Parathyroid adenoma (tissue), 2 donors: Measurements from ENCODE around the gene TMEM205.

Experiments
- H2AFZ ChIP-seq: fragments of 300-600 bp; sonication (generic); one replicate; pipeline ENCODE4 v1.7.0; 2017; ENCODE audit warnings: antibody characterized with exemption, mild to moderate bottlenecking
- H3K27ac ChIP-seq: fragments of 300-600 bp; sonication (generic); one replicate; pipeline ENCODE4 v1.7.0; 2017
- H3K27me3 ChIP-seq: fragments of 300-600 bp; sonication (generic); one replicate; pipeline ENCODE4 v1.7.0; 2017; ENCODE audit warnings: low read length; ENCODE audit not compliant: control insufficient read depth, insufficient read depth
- H3K36me3 ChIP-seq: fragments of 300-600 bp; sonication (generic); one replicate; pipeline ENCODE4 v1.7.0; 2017; ENCODE audit warnings: low read length; ENCODE audit not compliant: control insufficient read depth, insufficient read depth
- H3K4me1 ChIP-seq: fragments of 300-600 bp; sonication (generic); one replicate; pipeline ENCODE4 v1.7.0; 2017; ENCODE audit warnings: control low read depth
- H3K4me2 ChIP-seq: fragments of 300-600 bp; sonication (generic); one replicate; pipeline ENCODE4 v1.7.0; 2017; ENCODE audit warnings: low read length
- H3K4me3 ChIP-seq: fragments of 300-600 bp; sonication (generic); one replicate; pipeline ENCODE4 v1.7.0; 2017; ENCODE audit warnings: low read depth, low read length
- H3K79me2 ChIP-seq: fragments of 300-600 bp; sonication (generic); one replicate; pipeline ENCODE4 v1.7.0; 2017; ENCODE audit warnings: control low read depth
- H3K9ac ChIP-seq: fragments of 300-600 bp; sonication (generic); one replicate; pipeline ENCODE4 v1.7.0; 2017; ENCODE audit warnings: mild to moderate bottlenecking
- H3K9me3 ChIP-seq: fragments of 300-600 bp; sonication (generic); one replicate; pipeline ENCODE4 v1.7.0; 2017; ENCODE audit warnings: low read length; ENCODE audit not compliant: control insufficient read depth
- CTCF ChIP-seq: fragments of 300-600 bp; sonication (generic); IDR thresholded peaks from one replicate; pipeline ENCODE4 v1.7.0; 2017; ENCODE audit warnings: antibody characterized with exemption, mild to moderate bottlenecking
- donor health status: primary hyperparathyroidism.

TMEM205 gene

GRCh38 chr19:11363881-11364280 lies 17.8 kb upstream of the TMEM205 start:
- Histone ChIP-seq H3K4me3 (no peak overlapping the region), H3K9me3 (no peaks in the 10 kb centered on the region), H3K36me3 (no peaks in the 10 kb centered on the region), H3K9ac (no peak overlapping the region), H3K27me3 (no peaks in the 10 kb centered on the region), H3K4me2 (no peak overlapping the region), H3K27ac (no peak overlapping the region), H2AFZ (no peak overlapping the region), H3K4me1 (no peaks in the 10 kb centered on the region), H3K79me2 (no peaks in the 10 kb centered on the region)
- TF ChIP-seq CTCF, result no peak

- no peaks in the 10 kb centered on the region for H3K36me3 ChIP-seq
- H3K27ac ChIP-seq, result no peak overlapping the region
- H3K4me2 ChIP-seq, result no peak overlapping the region
- TF ChIP-seq CTCF, result no peak
- no peaks in the 10 kb centered on the region for H3K79me2 ChIP-seq
- H3K27me3 ChIP-seq, result no peaks in the 10 kb centered on the region
- H3K9me3 ChIP-seq, result no peaks in the 10 kb centered on the region
- H3K4me3 ChIP-seq, result no peak overlapping the region
- H2AFZ ChIP-seq, result no peak overlapping the region
- H3K4me1 ChIP-seq, result no peaks in the 10 kb centered on the region
- no peak overlapping the region for H3K9ac ChIP-seq
Measured at GRCh38 chr19:11361771-11362731, 16.0 kb upstream of the TMEM205 start.

- H3K9ac ChIP-seq, result no peak overlapping the region
- no peak overlapping the region for H3K4me3 ChIP-seq
- H3K27ac ChIP-seq, result no peak overlapping the region
- no peak overlapping the region for H3K4me2 ChIP-seq
- no peaks in the 10 kb centered on the region for H3K4me1 ChIP-seq
- no peaks in the 10 kb centered on the region for H3K36me3 ChIP-seq
- TF ChIP-seq CTCF, result no peak
- no peaks in the 10 kb centered on the region for H3K9me3 ChIP-seq
- no peak overlapping the region for H2AFZ ChIP-seq
- no peaks in the 10 kb centered on the region for H3K27me3 ChIP-seq
- H3K79me2 ChIP-seq, result no peaks in the 10 kb centered on the region
Measured at GRCh38 chr19:11361037-11361770, 15.1 kb upstream of the TMEM205 start.

- no peaks in the 10 kb centered on the region for H3K27me3 ChIP-seq
- H3K79me2 ChIP-seq, result peaks cover 4% of the 10 kb centered on the region
- no peak overlapping the region for H3K4me3 ChIP-seq
- no peak for TF ChIP-seq CTCF
- H2AFZ ChIP-seq, result no peak overlapping the region
- H3K4me1 ChIP-seq, result peaks cover 4% of the 10 kb centered on the region
- H3K36me3 ChIP-seq, result no peaks in the 10 kb centered on the region
- H3K9me3 ChIP-seq, result no peaks in the 10 kb centered on the region
- H3K27ac ChIP-seq, result no peak overlapping the region
- no peak overlapping the region for H3K9ac ChIP-seq
- H3K4me2 ChIP-seq, result no peak overlapping the region
Measured at GRCh38 chr19:11359421-11359820, 13.4 kb upstream of the TMEM205 start.
